SU-DHL-6 (cell line): ENCODE measurements around the gene BICD1.

Experiments used
- EZH2phosphoT487 ChIP-seq: fragments of 200-600 bp; sonication (generic), shearing (Covaris generic); conservative IDR thresholded peaks from 2 replicates; pipeline ENCODE4 v1.6.1; 2018; ENCODE audit warnings: mild to moderate bottlenecking, antibody characterized with exemption, low read length, moderate library complexity, mixed read lengths
- TF ChIP-seq, protein P1 (sequence below): fragments of 200-600 bp; sonication (generic); IDR thresholded peaks from one replicate; pipeline ENCODE4 v1.5.1; 2017; ENCODE audit warnings: antibody characterized with exemption, mild to moderate bottlenecking, low read length, moderate library complexity; ENCODE audit not compliant: insufficient read depth, poor library complexity, severe bottlenecking

DNA sequence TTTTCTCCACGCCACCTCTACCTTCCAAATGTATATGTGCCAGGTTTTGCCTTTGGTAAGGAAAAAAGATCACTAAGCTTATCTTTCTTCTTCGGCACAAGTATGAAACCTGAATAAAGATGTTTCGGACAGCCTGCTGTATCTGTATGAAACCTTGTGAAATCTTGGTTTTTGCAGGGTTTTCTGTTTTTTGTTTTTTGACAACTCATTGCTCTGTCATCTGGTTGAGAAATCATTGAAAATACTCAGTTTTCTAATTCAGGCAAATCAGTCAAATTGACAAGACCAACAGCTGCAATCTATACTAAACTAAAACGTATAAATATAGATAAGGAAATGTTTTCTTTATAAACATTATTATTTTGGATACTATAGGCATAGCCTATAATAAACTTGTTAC, 229.6 kb downstream of the BICD1 start:
- TF ChIP-seq, protein P1, sequence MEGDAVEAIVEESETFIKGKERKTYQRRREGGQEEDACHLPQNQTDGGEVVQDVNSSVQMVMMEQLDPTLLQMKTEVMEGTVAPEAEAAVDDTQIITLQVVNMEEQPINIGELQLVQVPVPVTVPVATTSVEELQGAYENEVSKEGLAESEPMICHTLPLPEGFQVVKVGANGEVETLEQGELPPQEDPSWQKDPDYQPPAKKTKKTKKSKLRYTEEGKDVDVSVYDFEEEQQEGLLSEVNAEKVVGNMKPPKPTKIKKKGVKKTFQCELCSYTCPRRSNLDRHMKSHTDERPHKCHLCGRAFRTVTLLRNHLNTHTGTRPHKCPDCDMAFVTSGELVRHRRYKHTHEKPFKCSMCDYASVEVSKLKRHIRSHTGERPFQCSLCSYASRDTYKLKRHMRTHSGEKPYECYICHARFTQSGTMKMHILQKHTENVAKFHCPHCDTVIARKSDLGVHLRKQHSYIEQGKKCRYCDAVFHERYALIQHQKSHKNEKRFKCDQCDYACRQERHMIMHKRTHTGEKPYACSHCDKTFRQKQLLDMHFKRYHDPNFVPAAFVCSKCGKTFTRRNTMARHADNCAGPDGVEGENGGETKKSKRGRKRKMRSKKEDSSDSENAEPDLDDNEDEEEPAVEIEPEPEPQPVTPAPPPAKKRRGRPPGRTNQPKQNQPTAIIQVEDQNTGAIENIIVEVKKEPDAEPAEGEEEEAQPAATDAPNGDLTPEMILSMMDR = no peak
- TF ChIP-seq EZH2phosphoT487 = no peak
